HepG2 (cell line): ENCODE results near the gene PIP5KL1. TPM values are rescaled to one million over a fixed set of nuclear protein-coding genes. Genes with fewer than 3 reads are reported as not detected.

Experiments used
- ATAC-seq: fragments of 200-7000 bp; cut with Tn5 transposase; 3 replicates; pipeline ENCODE4 v1.9.1; 2020; ENCODE audit warnings: mild to moderate bottlenecking, moderate library complexity
- BruUV-seq: library from RNA; stranded (reverse); fragments of 400-500 nt; replicated peaks from 2 replicates; lab custom pipeline; 2021; lab: Mats Ljungman, UMichigan
- CTCF ChIA-PET: fragments of 300-600 bp; formaldehyde crosslinking; extraction: SDS; loops from one replicate; lab custom pipeline; 2021; ENCODE audit warnings: low total read pairs, inconsistent platforms, low intra/inter-chr PET ratio; lab: Yijun Ruan, JAX
- POLR2A ChIA-PET: fragments of 350-600 bp; sonication (Branson Sonifier 250); formaldehyde crosslinking; loops from one replicate; lab custom pipeline; 2020; ENCODE audit warnings: antibody characterized with exemption, inconsistent platforms; lab: Yijun Ruan, JAX
- DNase-seq: peaks from one replicate; pipeline ENCODE4 v3.0.0-alpha.2; 2015; ENCODE audit warnings: low spot score
- FAIRE-seq: peaks from 3 replicates; lab custom pipeline; 2011; peaks lifted over from hg19 to GRCh38; lab: Jason Lieb, UNC
- H2AFZ ChIP-seq: one replicate; pipeline ENCODE4 v1.6.1; 2011; ENCODE audit warnings: low read length, inconsistent platforms
- H3K27ac ChIP-seq: fragments of 300-600 bp; 3 replicates; pipeline ENCODE4 v1.8.0; 2011; ENCODE audit warnings: mixed run types, mild to moderate bottlenecking, mixed read lengths, low read length, inconsistent platforms; ENCODE audit not compliant: insufficient read depth; ENCODE audit errors: extremely low read length
- H3K27me3 ChIP-seq, 2 experiments: fragments of 200-600 bp in 1 of 2; 2 replicates in 1 of 2; 3 replicates in 1 of 2; pipeline versions ENCODE4 v1.6.0 to v1.8.0; 2011; ENCODE audit warnings: low read length in 2 of 2, mild to moderate bottlenecking in 2 of 2, moderate library complexity in 2 of 2, inconsistent platforms in 1 of 2; ENCODE audit not compliant: insufficient read depth in 2 of 2, control insufficient read depth in 1 of 2
- H3K36me3 ChIP-seq, 2 experiments: fragments of 200-600 bp in 1 of 2; replicated peaks in 1 of 2; 2 replicates in 1 of 2; 3 replicates in 1 of 2; pipeline versions ENCODE4 v1.5.1 to v1.8.0; 2011; ENCODE audit warnings: low read length in 2 of 2, inconsistent platforms in 1 of 2; ENCODE audit not compliant: insufficient read depth in 2 of 2, control insufficient read depth in 1 of 2
- H3K4me1 ChIP-seq: 2 replicates; pipeline ENCODE4 v1.5.1; 2012; ENCODE audit warnings: low read length, inconsistent platforms; ENCODE audit not compliant: insufficient read depth
- H3K4me2 ChIP-seq: 2 replicates; pipeline ENCODE4 v1.6.0; 2011; ENCODE audit warnings: low read depth, low read length, inconsistent platforms
- H3K4me3 ChIP-seq, 3 experiments: fragments of 200-600 bp in 1 of 3; sonication (generic), shearing (Covaris generic) in 1 of 3; replicated peaks in 1 of 3; 2 replicates each; pipeline ENCODE4 v1.5.1; 2011 to 2016; ENCODE audit warnings: low read length in 3 of 3, inconsistent platforms in 2 of 3, low read depth in 2 of 3, mild to moderate bottlenecking in 2 of 3, control low read depth in 1 of 3, mixed read lengths in 1 of 3; ENCODE audit not compliant: insufficient read depth in 1 of 3
- H3K79me2 ChIP-seq: one replicate; pipeline ENCODE4 v1.6.1; 2011; ENCODE audit warnings: low read length, inconsistent platforms; ENCODE audit not compliant: insufficient read depth
- H3K9ac ChIP-seq: 2 replicates; pipeline ENCODE4 v1.6.0; 2011; ENCODE audit warnings: mild to moderate bottlenecking, low read depth, low read length, inconsistent platforms; ENCODE audit not compliant: insufficient read depth
- H3K9me3 ChIP-seq: 2 replicates; pipeline ENCODE4 v1.5.1; 2012; ENCODE audit warnings: mild to moderate bottlenecking, low read length
- H4K20me1 ChIP-seq: 2 replicates; pipeline ENCODE4 v1.6.0; 2011; ENCODE audit warnings: inconsistent platforms, mild to moderate bottlenecking, low read length, moderate library complexity; ENCODE audit not compliant: insufficient read depth
- ARNT2 ChIP-seq: sonication (generic); formaldehyde crosslinking; IDR thresholded peaks from 2 replicates; pipeline ENCODE4 v1.8.0; 2022; ENCODE audit warnings: mild to moderate bottlenecking, low read depth, missing genetic modification reagents, moderate library complexity
- STAG1 ChIP-seq: sonication (generic); formaldehyde crosslinking; IDR thresholded peaks from 2 replicates; pipeline ENCODE4 v1.4.0; 2020; ENCODE audit warnings: missing genetic modification reagents
- ZNF264 ChIP-seq: sonication (generic); formaldehyde crosslinking; IDR thresholded peaks from 2 replicates; pipeline ENCODE4 v1.4.0; 2020; ENCODE audit warnings: missing genetic modification reagents
- WGBS: methylation state at CpG from one replicate; pipeline ENCODE4 v1.1.6; 2017; ENCODE audit warnings: low lambda C conversion rate; 5-methylcytosine and 5-hydroxymethylcytosine counted together
- in situ Hi-C: cut with HindIII; loops from 2 replicates; pipeline ENCODE4 v1.10.0; 2017; ENCODE audit warnings: low pct_unique_long_range_greater_than_20kb; ENCODE audit not compliant: extremely low pct_ligation_motif_present
- intact Hi-C: fragments of 100-400 bp; cut with micrococcal nuclease; formaldehyde crosslinking; loops from one replicate; pipeline ENCODE4 v1.10.0; 2022; ENCODE audit not compliant: unreplicated experiment
- polyA plus RNA-seq, 8 experiments: library from polyadenylated mRNA; depleted of rRNA in 3 of 8; stranded (reverse) in 7 of 8; unstranded in 1 of 8; fragments of >200 nt; fragmentation: Illumina TruSeq in 4 of 8; extraction: Trizol in 4 of 8; gene quantifications; 2 replicates each; pipeline versions ENCODE4 v1.2.1 to v1.2.3, GENCODE V29; 2011 to 2016; ENCODE audit warnings: low read depth in 4 of 8, missing spikeins in 1 of 8, mixed read lengths in 1 of 8; ENCODE audit not compliant: insufficient read depth in 1 of 8
- total RNA-seq, 5 experiments: library from RNA; depleted of rRNA; stranded (reverse); fragments of >200 nt; fragmentation: Illumina TruSeq; extraction: Trizol; gene quantifications; 2 replicates each; pipeline ENCODE4 v1.2.3, GENCODE V29; 2016; ENCODE audit warnings: low read depth in 1 of 5
- TF ChIP-seq, protein P1 (sequence below): sonication (generic); formaldehyde crosslinking; IDR thresholded peaks from 2 replicates; pipeline ENCODE4 v1.5.0; 2020; ENCODE audit warnings: mild to moderate bottlenecking, missing genetic modification reagents, moderate library complexity
- TF ChIP-seq, protein P2 (sequence below): sonication (generic); formaldehyde crosslinking; IDR thresholded peaks from 2 replicates; pipeline ENCODE4 v1.4.0; 2020; ENCODE audit warnings: missing genetic modification reagents
- TF ChIP-seq, protein P3 (sequence below): sonication (generic); formaldehyde crosslinking; IDR thresholded peaks from 2 replicates; pipeline ENCODE4 v1.4.0; 2020; ENCODE audit warnings: missing genetic modification reagents, borderline replicate concordance

PIP5KL1 gene
- total and polyA plus RNA-seq, 2 of the 13 experiments (the other 11 are each of a cell fraction or from before 2014, with no cell fraction given), result 0.20 to 0.49 TPM

DNA sequence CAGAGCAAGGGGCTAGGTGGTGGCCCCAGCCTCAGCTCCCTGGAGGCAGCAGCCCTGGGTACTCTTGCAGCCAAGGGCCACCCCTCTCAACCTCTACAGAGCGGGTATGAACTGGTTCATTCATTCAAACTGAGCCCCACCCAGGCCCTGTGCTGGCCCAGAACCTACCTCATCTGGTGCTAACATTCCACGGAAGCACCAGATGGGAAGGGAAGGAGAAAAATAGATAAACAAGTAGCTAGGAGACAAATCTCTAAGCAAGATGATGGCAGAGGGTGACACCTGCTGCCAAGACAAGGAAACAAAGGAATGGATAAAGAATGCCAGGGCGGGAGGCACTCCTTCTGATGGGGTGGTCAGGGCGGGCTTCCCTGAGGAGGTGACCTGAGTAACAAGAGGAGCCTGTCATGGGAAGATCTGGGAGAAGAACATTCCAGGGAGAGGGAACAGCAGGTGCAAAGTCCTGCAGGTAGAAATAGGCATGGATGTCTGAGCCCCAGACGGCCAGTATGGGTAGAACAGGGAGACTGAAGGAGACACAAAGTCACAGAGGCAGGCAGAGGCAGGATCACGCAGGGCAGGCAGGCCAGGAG lies 19.9 kb downstream of the PIP5KL1 start:
- POLR2A ChIA-PET, result no interaction called here
- Histone ChIP-seq H2AFZ (no peak overlapping the region), H3K27ac (no peak overlapping the region), H3K4me2 (no peak overlapping the region), H3K9me3 (no peaks in the 10 kb centered on the region), H3K36me3 (peaks cover 7 to 15% of the 10 kb centered on the region in 2 experiments; a peak in 4 of 5 replicates), H4K20me1 (no peaks in the 10 kb centered on the region), H3K4me1 (peaks cover 31% of the 10 kb centered on the region), H3K4me3 (no peak overlapping the region), H3K9ac (no peak overlapping the region), H3K27me3 (no peaks in the 10 kb centered on the region), H3K79me2 (no peaks in the 10 kb centered on the region)
- ATAC-seq (no peak), FAIRE-seq (no peak), DNase-seq (no peak)
- intact Hi-C loops, result no loop called here
- no TSS peak for BruUV-seq
- CTCF ChIA-PET, result no interaction called here
- WGBS, result 97% methylated on average over 6 of the region's 6 CpGs
- TF ChIP-seq ZNF264 (CRISPR knock-in tag), result no peak
- TF ChIP-seq ARNT2 (CRISPR knock-in tag), result no peak
- TF ChIP-seq, protein P1, sequence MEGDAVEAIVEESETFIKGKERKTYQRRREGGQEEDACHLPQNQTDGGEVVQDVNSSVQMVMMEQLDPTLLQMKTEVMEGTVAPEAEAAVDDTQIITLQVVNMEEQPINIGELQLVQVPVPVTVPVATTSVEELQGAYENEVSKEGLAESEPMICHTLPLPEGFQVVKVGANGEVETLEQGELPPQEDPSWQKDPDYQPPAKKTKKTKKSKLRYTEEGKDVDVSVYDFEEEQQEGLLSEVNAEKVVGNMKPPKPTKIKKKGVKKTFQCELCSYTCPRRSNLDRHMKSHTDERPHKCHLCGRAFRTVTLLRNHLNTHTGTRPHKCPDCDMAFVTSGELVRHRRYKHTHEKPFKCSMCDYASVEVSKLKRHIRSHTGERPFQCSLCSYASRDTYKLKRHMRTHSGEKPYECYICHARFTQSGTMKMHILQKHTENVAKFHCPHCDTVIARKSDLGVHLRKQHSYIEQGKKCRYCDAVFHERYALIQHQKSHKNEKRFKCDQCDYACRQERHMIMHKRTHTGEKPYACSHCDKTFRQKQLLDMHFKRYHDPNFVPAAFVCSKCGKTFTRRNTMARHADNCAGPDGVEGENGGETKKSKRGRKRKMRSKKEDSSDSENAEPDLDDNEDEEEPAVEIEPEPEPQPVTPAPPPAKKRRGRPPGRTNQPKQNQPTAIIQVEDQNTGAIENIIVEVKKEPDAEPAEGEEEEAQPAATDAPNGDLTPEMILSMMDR (CRISPR knock-in tag), result peak; percentile 34; the same call in 1 of the 2 replicates
- peak; percentile 27 for TF ChIP-seq STAG1 (CRISPR knock-in tag)
- in situ Hi-C loops, result no loop called here

DNA sequence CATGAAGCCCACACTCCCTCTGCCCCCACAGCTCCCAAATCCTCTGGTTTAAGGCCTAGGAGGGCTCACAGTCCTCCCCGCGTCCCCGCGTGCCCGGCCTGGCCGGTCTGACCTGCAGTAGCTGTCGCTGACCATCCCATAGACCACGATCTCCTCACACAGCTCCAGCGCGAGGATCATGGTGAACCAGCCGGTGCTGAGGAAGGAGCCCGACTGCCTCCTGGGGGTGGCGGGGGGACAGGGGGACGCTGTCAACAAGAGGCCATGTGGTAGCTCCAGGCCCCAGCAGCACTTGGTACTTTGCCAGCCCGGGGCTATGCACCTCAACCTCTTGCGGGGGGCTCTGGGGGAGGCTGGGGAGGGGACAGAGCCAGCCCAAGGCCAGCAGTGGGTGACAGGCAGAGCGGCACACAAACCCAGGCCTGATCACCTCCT lies 20.7 kb downstream of the PIP5KL1 start:
- ChIA-PET CTCF (no interaction called here), POLR2A (interaction anchor here (0.8 kb wide), 1 partner anchor 13 kb away, joined by 4 read pairs; no protein-coding TSS in a partner anchor)
- H3K4me1 ChIP-seq, result peaks cover 29% of the 10 kb centered on the region
- FAIRE-seq (no peak), DNase-seq (no peak), ATAC-seq (no peak)
- TF ChIP-seq, protein P2, sequence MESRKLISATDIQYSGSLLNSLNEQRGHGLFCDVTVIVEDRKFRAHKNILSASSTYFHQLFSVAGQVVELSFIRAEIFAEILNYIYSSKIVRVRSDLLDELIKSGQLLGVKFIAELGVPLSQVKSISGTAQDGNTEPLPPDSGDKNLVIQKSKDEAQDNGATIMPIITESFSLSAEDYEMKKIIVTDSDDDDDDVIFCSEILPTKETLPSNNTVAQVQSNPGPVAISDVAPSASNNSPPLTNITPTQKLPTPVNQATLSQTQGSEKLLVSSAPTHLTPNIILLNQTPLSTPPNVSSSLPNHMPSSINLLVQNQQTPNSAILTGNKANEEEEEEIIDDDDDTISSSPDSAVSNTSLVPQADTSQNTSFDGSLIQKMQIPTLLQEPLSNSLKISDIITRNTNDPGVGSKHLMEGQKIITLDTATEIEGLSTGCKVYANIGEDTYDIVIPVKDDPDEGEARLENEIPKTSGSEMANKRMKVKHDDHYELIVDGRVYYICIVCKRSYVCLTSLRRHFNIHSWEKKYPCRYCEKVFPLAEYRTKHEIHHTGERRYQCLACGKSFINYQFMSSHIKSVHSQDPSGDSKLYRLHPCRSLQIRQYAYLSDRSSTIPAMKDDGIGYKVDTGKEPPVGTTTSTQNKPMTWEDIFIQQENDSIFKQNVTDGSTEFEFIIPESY (CRISPR knock-in tag), result peak; percentile 70
- TF ChIP-seq, protein P3, sequence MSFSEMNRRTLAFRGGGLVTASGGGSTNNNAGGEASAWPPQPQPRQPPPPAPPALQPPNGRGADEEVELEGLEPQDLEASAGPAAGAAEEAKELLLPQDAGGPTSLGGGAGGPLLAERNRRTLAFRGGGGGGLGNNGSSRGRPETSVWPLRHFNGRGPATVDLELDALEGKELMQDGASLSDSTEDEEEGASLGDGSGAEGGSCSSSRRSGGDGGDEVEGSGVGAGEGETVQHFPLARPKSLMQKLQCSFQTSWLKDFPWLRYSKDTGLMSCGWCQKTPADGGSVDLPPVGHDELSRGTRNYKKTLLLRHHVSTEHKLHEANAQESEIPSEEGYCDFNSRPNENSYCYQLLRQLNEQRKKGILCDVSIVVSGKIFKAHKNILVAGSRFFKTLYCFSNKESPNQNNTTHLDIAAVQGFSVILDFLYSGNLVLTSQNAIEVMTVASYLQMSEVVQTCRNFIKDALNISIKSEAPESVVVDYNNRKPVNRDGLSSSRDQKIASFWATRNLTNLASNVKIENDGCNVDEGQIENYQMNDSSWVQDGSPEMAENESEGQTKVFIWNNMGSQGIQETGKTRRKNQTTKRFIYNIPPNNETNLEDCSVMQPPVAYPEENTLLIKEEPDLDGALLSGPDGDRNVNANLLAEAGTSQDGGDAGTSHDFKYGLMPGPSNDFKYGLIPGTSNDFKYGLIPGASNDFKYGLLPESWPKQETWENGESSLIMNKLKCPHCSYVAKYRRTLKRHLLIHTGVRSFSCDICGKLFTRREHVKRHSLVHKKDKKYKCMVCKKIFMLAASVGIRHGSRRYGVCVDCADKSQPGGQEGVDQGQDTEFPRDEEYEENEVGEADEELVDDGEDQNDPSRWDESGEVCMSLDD, result no peak
- intact Hi-C loops, result no loop called here
- in situ Hi-C loops, result no loop called here
- H3K36me3 ChIP-seq, result peaks cover 7 to 15% of the 10 kb centered on the region in 2 experiments; a peak in 4 of 5 replicates
- no peak overlapping the region for H3K9ac ChIP-seq
- no peaks in the 10 kb centered on the region for H4K20me1 ChIP-seq
- H3K4me3 ChIP-seq, result no peak overlapping the region
- H3K4me2 ChIP-seq, result no peak overlapping the region
- no peak overlapping the region for H2AFZ ChIP-seq
- no peaks in the 10 kb centered on the region for H3K79me2 ChIP-seq
- H3K27ac ChIP-seq, result no peak overlapping the region
- 91% methylated on average over 13 of the region's 17 CpGs for WGBS
- no peaks in the 10 kb centered on the region for H3K9me3 ChIP-seq
- no peaks in the 10 kb centered on the region for H3K27me3 ChIP-seq
- BruUV-seq, result no TSS peak
